ENCODE measurements around the gene MKX. TPM values are rescaled to one million over a fixed set of nuclear protein-coding genes. Genes with fewer than 3 reads are reported as not detected.

The MKX gene
- total and polyA plus RNA-seq, 9 of the 15 experiments (the other 6 are each of a cell fraction or from before 2014, with no cell fraction given) = 0.07 TPM; not detected in 7

DNA sequence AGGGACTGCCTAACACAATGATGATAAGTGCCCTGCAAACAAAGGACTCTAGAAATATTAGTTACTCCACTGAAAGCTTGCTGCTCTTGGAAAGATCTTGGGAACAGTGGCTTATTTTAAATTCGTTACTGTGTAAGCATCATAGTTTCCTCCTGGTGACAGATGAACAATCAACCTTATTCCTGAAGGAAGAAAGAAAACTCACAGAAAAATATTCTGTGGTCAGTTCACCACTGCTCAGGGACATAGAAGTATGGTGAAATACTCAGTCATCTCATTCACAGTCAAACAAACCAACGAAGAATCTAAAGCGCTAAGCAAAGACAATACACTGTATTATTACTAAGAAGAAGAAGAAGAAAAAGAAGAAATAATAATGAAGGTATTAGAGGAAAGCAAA lies 27.8 kb downstream of the MKX start:
- ATAC-seq (no peak), FAIRE-seq (no peak), DNase-seq (ENCODE audit: extremely low read depth in 1 of 4, low spot score in 3 of 4) (no peak)
- in situ Hi-C loops (cut with MboI) = no loop called here
- BruUV-seq (replicated peaks) = no TSS peak
- Histone ChIP-seq H3K9ac (ENCODE audit: insufficient read depth in 1 of 2, low read depth in 2 of 2, low read length in 2 of 2) (no peak overlapping the region), H2AFZ (ENCODE audit: low read depth, low read length) (no peak overlapping the region), H3K4me2 (ENCODE audit: insufficient read depth, low read length) (no peak overlapping the region), H3K36me3 (ENCODE audit: control insufficient read depth, insufficient read depth, low read length) (no peaks in the 10 kb centered on the region), H3K4me3 (no peak overlapping the region), H4K20me1 (replicated peaks; ENCODE audit: control insufficient read depth, insufficient read depth, low read length) (no peaks in the 10 kb centered on the region), H3K9me3 (replicated peaks; ENCODE audit: control insufficient read depth, insufficient read depth, low read depth, low read length) (no peaks in the 10 kb centered on the region), H3K9me1 (ENCODE audit: control insufficient read depth, insufficient read depth, low read length) (no peaks in the 10 kb centered on the region), H3K27ac (ENCODE audit: extremely low read depth, low read depth, low read length) (no peak overlapping the region), H3K27me3 (ENCODE audit: control insufficient read depth in 2 of 2, insufficient read depth in 2 of 2, low read length in 2 of 2) (no peaks in the 10 kb centered on the region), H3K4me1 (replicated peaks in 1 of 2; ENCODE audit: control insufficient read depth in 2 of 2, insufficient read depth in 2 of 2, low read length in 2 of 2) (no peaks in the 10 kb centered on the region), H3K79me2 (ENCODE audit: control insufficient read depth, insufficient read depth, low read length) (no peaks in the 10 kb centered on the region)
- intact Hi-C loops (cut with micrococcal nuclease) = no loop called here
- WGBS (ENCODE audit: insufficient coverage, low coverage, missing lambda C conversion rate) = 0% methylated on average over 3 of the region's 3 CpGs
- TF ChIP-seq NCOA4 (IDR thresholded peaks at IDR 0.05; ENCODE audit: partially characterized antibody) (no peak), ZNF785 (CRISPR knock-in tag; IDR thresholded peaks at IDR 0.05) (no peak), TEAD1 (CRISPR knock-in tag; IDR thresholded peaks at IDR 0.05) (no peak), THRAP3 (IDR thresholded peaks at IDR 0.05; ENCODE audit: borderline replicate concordance) (no peak), SAFB2 (IDR thresholded peaks at IDR 0.05; ENCODE audit: borderline replicate concordance, low read depth, low read length, severe bottlenecking) (no peak), CBX1 (IDR thresholded peaks at IDR 0.05; ENCODE audit: low read depth) (no peak), POLR2G (IDR thresholded peaks at IDR 0.05; ENCODE audit: low read depth, low read length) (no peak), MYBL2 (IDR thresholded peaks at IDR 0.05; ENCODE audit: low read depth) (no peak), MYBL2 (CRISPR knock-in tag; IDR thresholded peaks at IDR 0.05; ENCODE audit: borderline replicate concordance) (no peak), POLR2A (conservative IDR thresholded peaks at IDR 0.05) (no peak), DDX20 (tag; IDR thresholded peaks at IDR 0.05; ENCODE audit: low read depth) (no peak), ELF1 (tag; IDR thresholded peaks at IDR 0.05) (no peak), FIP1L1 (IDR thresholded peaks at IDR 0.05; ENCODE audit: low read depth, low read length, poor library complexity, severe bottlenecking) (no peak), ESRRA (IDR thresholded peaks at IDR 0.05; ENCODE audit: borderline replicate concordance, low read depth) (no peak), PHF21A (IDR thresholded peaks at IDR 0.05; ENCODE audit: borderline replicate concordance, low read depth) (no peak)
- ChIA-PET POLR2A (no interaction called here), CTCF (ENCODE audit: low intra/inter-chr PET ratio) (no interaction called here)
